GM23338 (cell line): ENCODE measurements around the gene CNTROB. TPM values are rescaled to one million over a fixed set of nuclear protein-coding genes. Genes with fewer than 3 reads are reported as not detected.
"Not testable (repeated sequence)": the region's sequence is repeated elsewhere in the genome, so short reads cannot be mapped to it uniquely, and the experiment has no call there.

Experiments used
- ATAC-seq: fragments of 200-7000 bp; cut with Tn5 transposase; 3 replicates; pipeline ENCODE4 v1.9.1; 2020
- DNase-seq: peaks from one replicate; pipeline ENCODE4 v3.0.0-alpha.2; 2015; ENCODE audit warnings: low spot score
- H2AFZ ChIP-seq: fragments of 200-600 bp; sonication (generic); 2 replicates; pipeline ENCODE4 v1.8.0; 2016; ENCODE audit warnings: antibody characterized with exemption, mild to moderate bottlenecking, moderate library complexity
- H3F3A ChIP-seq: fragments of 200-600 bp; sonication (generic); replicated peaks from 2 replicates; pipeline ENCODE4 v1.8.0; 2017; ENCODE audit warnings: antibody characterized with exemption, mixed run types, low read depth
- H3K27ac ChIP-seq: fragments of 200-600 bp; sonication (generic); 2 replicates; pipeline ENCODE4 v1.6.1; 2016; ENCODE audit warnings: low read depth
- H3K27me3 ChIP-seq: fragments of 200-600 bp; sonication (generic); 2 replicates; pipeline ENCODE4 v1.8.0; 2016; ENCODE audit warnings: mild to moderate bottlenecking, mixed run types, moderate library complexity; ENCODE audit not compliant: insufficient read depth
- H3K36me3 ChIP-seq: fragments of 200-600 bp; sonication (generic); 2 replicates; pipeline ENCODE4 v1.8.0; 2016; ENCODE audit warnings: mild to moderate bottlenecking; ENCODE audit not compliant: insufficient read depth
- H3K4me1 ChIP-seq: fragments of 200-600 bp; sonication (generic); 2 replicates; pipeline ENCODE4 v1.8.0; 2016; ENCODE audit warnings: mild to moderate bottlenecking, moderate library complexity; ENCODE audit not compliant: insufficient read depth
- H3K4me2 ChIP-seq: fragments of 200-600 bp; sonication (generic); 2 replicates; pipeline ENCODE4 v1.7.1; 2017; ENCODE audit warnings: mixed run types
- H3K4me3 ChIP-seq: fragments of 200-600 bp; sonication (generic); 2 replicates; pipeline ENCODE4 v1.6.1; 2016; ENCODE audit warnings: mixed run types
- H3K79me2 ChIP-seq: fragments of 200-600 bp; sonication (generic); replicated peaks from 2 replicates; pipeline ENCODE4 v1.8.0; 2017; ENCODE audit warnings: mild to moderate bottlenecking; ENCODE audit not compliant: insufficient read depth
- H3K9me2 ChIP-seq: fragments of 200-600 bp; sonication (generic); 2 replicates; pipeline ENCODE4 v1.8.0; 2017; ENCODE audit not compliant: insufficient read depth
- H4K20me1 ChIP-seq: fragments of 200-600 bp; sonication (generic); replicated peaks from 2 replicates; pipeline ENCODE4 v1.8.0; 2017; ENCODE audit warnings: mild to moderate bottlenecking; ENCODE audit not compliant: insufficient read depth
- H3K27ac Mint-ChIP-seq: 2 replicates; pipeline ENCODE4 v1.8.0; 2020; ENCODE audit warnings: inconsistent platforms, mild to moderate bottlenecking, moderate library complexity, mixed read lengths
- H3K27me3 Mint-ChIP-seq: 3 replicates; pipeline ENCODE4 v1.8.0; 2022; ENCODE audit warnings: low read depth, mild to moderate bottlenecking, moderate library complexity, mixed read lengths, inconsistent platforms; ENCODE audit not compliant: insufficient read depth, poor library complexity
- H3K36me3 Mint-ChIP-seq: 3 replicates; pipeline ENCODE4 v1.8.0; 2021; ENCODE audit warnings: low read depth, mild to moderate bottlenecking, inconsistent platforms, moderate library complexity, mixed read lengths
- H3K4me1 Mint-ChIP-seq: 3 replicates; pipeline ENCODE4 v1.8.0; 2020; ENCODE audit warnings: mild to moderate bottlenecking, inconsistent platforms, mixed read lengths
- H3K4me3 Mint-ChIP-seq: 3 replicates; pipeline ENCODE4 v1.8.0; 2021; ENCODE audit warnings: moderate library complexity, mild to moderate bottlenecking, inconsistent platforms, mixed read lengths
- H3K9me3 Mint-ChIP-seq: 3 replicates; pipeline ENCODE4 v1.8.0; 2020; ENCODE audit warnings: moderate library complexity, mild to moderate bottlenecking, inconsistent platforms, mixed read lengths
- CTCF ChIP-seq, 2 experiments: fragments of 200-600 bp in 1 of 2; sonication (generic) in 1 of 2; conservative IDR thresholded peaks; 2 replicates each; pipeline versions ENCODE4 v1.5.1 to v1.6.1; 2016 to 2017; ENCODE audit warnings: antibody characterized with exemption in 2 of 2, low read depth in 2 of 2, mild to moderate bottlenecking in 2 of 2, moderate library complexity in 1 of 2
- EZH2 ChIP-seq: fragments of 200-600 bp; sonication (generic); IDR thresholded peaks from one replicate; pipeline ENCODE4 v1.8.0; 2017; ENCODE audit warnings: antibody characterized with exemption, mild to moderate bottlenecking, low read depth; ENCODE audit not compliant: unreplicated experiment
- EZH2phosphoT487 ChIP-seq: fragments of 200-600 bp; sonication (generic); IDR thresholded peaks from one replicate; pipeline ENCODE4 v1.8.1; 2018; ENCODE audit warnings: antibody characterized with exemption; ENCODE audit not compliant: unreplicated experiment
- ZNF331 ChIP-seq: fragments of 250-450 bp; sonication (Bioruptor Pico); IDR thresholded peaks from 2 replicates; pipeline ENCODE4 v1.5.0; 2020; ENCODE audit warnings: low read depth, mild to moderate bottlenecking, moderate library complexity
- polyA plus RNA-seq: library from polyadenylated mRNA; unstranded; fragments of >200 nt; fragmentation: Nextera tagmentation; extraction: Ambion mirVana; gene quantifications from 2 replicates; pipeline ENCODE4 v1.2.1, GENCODE V29; 2016
- total RNA-seq: library from RNA; depleted of rRNA; stranded (reverse); fragments of >200 nt; shearing (Covaris generic); gene quantifications from 2 replicates; pipeline ENCODE4 v1.2.3, GENCODE V29; 2014
- TF ChIP-seq, protein P1 (sequence below): fragments of 250-450 bp; sonication (Bioruptor Pico); IDR thresholded peaks from 2 replicates; pipeline ENCODE4 v1.5.0; 2020; ENCODE audit warnings: mild to moderate bottlenecking, moderate library complexity

CNTROB gene
- total and polyA plus RNA-seq, 2 experiments from 2014 or later = 16.3 to 18.5 TPM

DNA sequence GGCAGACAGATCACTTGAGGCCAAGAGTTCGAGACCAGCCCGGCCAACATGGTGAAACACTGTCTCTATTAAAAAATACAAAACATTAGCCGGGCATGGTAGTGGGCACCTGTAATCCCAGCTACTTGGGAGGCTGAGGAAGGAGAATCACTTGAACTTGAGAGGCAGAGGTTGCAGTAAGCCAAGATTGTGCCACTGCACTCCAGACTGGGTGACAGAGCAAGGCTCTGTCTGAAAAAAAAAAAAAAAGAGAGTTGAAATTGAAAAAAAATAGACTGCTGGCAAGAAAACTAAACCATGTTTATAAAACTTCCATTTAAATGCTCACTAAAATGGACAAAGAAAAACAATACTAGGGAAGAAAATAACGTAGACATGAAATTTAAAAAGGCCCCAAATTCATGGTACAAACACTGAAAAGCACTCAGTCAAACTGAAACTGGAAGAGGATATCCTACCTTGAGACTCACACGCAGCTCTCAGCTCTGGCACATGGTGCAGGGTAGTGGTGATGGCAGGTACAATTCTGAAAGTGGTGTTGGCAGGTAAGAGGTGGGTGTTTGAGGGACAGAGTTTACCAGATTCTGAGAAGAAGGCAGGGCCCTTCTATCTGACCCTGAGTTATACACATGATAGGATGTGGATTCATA lies 19.3 kb downstream of the CNTROB start (continued):
- TF ChIP-seq, protein P1, sequence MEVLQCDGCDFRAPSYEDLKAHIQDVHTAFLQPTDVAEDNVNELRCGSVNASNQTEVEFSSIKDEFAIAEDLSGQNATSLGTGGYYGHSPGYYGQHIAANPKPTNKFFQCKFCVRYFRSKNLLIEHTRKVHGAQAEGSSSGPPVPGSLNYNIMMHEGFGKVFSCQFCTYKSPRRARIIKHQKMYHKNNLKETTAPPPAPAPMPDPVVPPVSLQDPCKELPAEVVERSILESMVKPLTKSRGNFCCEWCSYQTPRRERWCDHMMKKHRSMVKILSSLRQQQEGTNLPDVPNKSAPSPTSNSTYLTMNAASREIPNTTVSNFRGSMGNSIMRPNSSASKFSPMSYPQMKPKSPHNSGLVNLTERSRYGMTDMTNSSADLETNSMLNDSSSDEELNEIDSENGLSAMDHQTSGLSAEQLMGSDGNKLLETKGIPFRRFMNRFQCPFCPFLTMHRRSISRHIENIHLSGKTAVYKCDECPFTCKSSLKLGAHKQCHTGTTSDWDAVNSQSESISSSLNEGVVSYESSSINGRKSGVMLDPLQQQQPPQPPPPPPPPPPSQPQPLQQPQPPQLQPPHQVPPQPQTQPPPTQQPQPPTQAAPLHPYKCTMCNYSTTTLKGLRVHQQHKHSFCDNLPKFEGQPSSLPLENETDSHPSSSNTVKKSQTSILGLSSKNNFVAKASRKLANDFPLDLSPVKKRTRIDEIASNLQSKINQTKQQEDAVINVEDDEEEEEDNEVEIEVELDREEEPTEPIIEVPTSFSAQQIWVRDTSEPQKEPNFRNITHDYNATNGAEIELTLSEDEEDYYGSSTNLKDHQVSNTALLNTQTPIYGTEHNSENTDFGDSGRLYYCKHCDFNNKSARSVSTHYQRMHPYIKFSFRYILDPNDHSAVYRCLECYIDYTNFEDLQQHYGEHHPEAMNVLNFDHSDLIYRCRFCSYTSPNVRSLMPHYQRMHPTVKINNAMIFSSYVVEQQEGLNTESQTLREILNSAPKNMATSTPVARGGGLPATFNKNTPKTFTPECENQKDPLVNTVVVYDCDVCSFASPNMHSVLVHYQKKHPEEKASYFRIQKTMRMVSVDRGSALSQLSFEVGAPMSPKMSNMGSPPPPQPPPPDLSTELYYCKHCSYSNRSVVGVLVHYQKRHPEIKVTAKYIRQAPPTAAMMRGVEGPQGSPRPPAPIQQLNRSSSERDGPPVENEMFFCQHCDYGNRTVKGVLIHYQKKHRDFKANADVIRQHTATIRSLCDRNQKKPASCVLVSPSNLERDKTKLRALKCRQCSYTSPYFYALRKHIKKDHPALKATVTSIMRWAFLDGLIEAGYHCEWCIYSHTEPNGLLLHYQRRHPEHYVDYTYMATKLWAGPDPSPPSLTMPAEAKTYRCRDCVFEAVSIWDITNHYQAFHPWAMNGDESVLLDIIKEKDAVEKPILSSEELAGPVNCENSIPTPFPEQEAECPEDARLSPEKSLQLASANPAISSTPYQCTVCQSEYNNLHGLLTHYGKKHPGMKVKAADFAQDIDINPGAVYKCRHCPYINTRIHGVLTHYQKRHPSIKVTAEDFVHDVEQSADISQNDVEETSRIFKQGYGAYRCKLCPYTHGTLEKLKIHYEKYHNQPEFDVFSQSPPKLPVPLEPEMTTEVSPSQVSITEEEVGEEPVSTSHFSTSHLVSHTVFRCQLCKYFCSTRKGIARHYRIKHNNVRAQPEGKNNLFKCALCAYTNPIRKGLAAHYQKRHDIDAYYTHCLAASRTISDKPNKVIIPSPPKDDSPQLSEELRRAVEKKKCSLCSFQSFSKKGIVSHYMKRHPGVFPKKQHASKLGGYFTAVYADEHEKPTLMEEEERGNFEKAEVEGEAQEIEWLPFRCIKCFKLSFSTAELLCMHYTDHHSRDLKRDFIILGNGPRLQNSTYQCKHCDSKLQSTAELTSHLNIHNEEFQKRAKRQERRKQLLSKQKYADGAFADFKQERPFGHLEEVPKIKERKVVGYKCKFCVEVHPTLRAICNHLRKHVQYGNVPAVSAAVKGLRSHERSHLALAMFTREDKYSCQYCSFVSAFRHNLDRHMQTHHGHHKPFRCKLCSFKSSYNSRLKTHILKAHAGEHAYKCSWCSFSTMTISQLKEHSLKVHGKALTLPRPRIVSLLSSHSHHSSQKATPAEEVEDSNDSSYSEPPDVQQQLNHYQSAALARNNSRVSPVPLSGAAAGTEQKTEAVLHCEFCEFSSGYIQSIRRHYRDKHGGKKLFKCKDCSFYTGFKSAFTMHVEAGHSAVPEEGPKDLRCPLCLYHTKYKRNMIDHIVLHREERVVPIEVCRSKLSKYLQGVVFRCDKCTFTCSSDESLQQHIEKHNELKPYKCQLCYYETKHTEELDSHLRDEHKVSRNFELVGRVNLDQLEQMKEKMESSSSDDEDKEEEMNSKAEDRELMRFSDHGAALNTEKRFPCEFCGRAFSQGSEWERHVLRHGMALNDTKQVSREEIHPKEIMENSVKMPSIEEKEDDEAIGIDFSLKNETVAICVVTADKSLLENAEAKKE (CRISPR knock-in tag) = no peak
- TF ChIP-seq CTCF (conservative IDR thresholded peaks at IDR 0.05; ENCODE audit: low read depth in 2 of 2) (no peak), ZNF331 (no peak), EZH2 (no peak), EZH2phosphoT487 (no peak)

GRCh38 chr17:7953266-7953665 lies 21.3 kb downstream of the CNTROB start:
- not testable (repeated sequence) for H3K4me2 ChIP-seq, DNase-seq, H3K9me3 Mint-ChIP-seq, H3K79me2 ChIP-seq, H3K27me3 Mint-ChIP-seq, H2AFZ ChIP-seq, H3K4me3 Mint-ChIP-seq, H3K4me3 ChIP-seq, H3K4me1 ChIP-seq, H3K27me3 ChIP-seq, H3K4me1 Mint-ChIP-seq, ATAC-seq, H3K27ac ChIP-seq, H3K9me2 ChIP-seq, H4K20me1 ChIP-seq, H3K27ac Mint-ChIP-seq, H3F3A ChIP-seq, H3K36me3 ChIP-seq
- H3K36me3 Mint-ChIP-seq = peaks cover 16% of the 10 kb centered on the region
